ENCODE data around the gene PRDM12.

The PRDM12 gene

DNA sequence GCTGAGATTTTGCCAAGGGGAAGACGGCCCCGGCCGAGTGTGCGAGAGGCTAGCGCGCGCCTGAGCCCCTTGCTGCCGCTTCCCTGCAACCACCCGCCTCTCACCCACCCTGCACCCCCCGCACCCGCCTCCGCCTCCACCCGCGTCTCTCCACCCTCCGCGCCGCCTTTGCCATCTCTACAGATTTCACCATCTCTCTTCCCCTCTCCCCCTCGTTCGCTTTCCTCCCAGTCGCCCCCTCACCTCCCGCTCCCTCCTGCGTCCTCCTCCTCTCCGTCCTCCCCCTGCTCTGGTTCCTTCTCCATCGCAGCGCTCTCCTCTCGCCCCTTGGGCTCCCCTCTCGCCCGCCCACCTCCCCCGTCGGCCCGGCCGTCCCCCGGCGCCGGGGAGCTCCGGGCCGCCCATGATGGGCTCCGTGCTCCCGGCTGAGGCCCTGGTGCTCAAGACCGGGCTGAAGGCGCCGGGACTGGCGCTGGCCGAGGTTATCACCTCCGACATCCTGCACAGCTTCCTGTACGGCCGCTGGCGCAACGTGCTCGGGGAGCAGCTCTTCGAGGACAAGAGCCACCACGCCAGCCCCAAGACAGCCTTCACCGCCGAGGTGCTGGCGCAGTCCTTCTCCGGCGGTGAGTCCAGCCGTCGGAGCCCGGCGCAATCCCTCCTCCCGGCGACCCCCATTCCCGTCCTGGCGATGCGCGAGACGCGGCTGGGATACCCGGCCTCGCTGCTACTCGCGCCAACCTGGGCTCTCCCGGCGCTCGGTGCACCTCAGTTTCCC is at the start of gene PRDM12:
Gene PRDM12 (plus strand): TSS at position 344 of the 778 bp plus-strand sequence. CDS start 60 bp downstream, at position 404.
- DNase-seq, result no peak

DNA sequence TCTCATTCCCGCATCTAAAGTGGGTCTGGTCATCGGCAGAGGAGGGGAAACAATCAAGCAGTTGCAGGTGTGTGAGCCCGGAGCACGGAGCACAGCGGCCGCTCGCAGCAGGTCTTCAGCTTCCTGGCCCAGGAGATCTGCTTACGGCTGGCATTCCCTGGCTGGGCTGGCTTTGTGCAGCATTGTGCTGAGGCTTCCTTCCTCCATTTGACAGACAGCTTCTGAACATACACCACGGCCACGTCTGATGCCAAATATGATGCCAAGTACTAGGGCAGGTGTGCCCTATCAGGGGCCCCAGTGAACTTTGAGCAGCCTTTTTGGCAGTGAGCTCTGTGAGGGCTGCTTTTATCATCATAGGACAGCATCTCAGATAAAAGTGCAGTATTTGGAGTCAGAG is 47.9 kb upstream of the PRDM12 start:
- DNase-seq, result no peak

GRCh38 chr9:130623466-130623865 is 40.9 kb upstream of the PRDM12 start:
- no peak for DNase-seq

- no peak for DNase-seq
These were observed 40.2 kb upstream of the PRDM12 start for GRCh38 chr9:130624154-130624553.

DNA sequence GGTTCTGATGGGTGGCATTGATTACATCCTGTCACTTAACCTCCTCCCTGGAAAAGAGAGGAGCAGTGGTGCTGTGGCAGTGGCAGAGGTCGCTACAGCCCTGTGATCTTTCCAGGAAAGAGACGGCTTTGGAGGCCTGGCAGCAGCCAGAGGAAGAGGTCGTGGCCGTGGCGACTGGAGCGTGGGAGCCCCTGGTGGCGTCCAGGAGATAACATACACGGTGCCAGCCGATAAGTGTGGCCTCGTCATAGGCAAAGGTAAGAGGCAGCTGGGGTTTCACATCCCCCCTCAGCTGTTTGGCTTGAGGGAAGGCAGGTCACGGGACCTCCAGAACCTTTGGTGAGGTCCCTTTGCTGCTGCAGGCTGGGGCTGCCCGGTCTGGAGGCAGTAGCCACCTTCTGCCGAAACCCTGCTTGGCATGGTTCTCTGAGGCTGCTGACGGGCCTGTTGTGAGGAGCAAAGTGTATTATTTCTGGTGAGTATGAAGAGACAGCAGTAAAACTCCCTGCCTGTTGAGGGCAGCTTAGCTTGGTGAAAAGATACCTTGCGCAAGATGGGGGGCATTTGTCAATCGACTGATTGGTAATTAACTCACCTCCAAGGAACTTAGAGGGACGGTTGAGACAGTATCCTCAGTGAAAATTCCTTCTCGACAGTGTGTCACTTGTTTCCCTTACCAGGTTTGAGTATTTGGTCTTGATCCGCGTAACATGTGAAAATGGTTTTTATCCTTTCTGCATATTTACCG is 38.0 kb upstream of the PRDM12 start:
- DNase-seq, result no peak

DNA sequence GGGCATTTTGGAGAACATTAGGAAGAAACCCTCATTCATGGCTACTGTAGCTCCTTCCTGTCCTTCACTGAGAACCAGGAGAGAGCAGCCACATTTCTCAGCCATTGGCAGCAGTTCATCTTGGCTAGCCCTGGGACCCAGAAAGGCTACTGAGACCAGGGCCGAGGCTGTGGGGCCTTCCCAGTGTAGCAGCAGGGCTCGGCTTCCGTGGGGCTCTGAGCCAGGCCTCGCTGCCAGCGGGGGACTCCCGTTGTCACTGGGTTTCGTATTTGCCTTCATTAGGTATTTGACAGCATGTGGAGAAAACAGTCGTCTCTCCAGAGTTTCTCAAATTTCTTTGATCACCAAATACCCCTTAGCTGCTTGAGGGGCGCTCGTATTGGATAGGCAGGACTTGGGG is 37.3 kb upstream of the PRDM12 start:
- no peak for DNase-seq

DNA sequence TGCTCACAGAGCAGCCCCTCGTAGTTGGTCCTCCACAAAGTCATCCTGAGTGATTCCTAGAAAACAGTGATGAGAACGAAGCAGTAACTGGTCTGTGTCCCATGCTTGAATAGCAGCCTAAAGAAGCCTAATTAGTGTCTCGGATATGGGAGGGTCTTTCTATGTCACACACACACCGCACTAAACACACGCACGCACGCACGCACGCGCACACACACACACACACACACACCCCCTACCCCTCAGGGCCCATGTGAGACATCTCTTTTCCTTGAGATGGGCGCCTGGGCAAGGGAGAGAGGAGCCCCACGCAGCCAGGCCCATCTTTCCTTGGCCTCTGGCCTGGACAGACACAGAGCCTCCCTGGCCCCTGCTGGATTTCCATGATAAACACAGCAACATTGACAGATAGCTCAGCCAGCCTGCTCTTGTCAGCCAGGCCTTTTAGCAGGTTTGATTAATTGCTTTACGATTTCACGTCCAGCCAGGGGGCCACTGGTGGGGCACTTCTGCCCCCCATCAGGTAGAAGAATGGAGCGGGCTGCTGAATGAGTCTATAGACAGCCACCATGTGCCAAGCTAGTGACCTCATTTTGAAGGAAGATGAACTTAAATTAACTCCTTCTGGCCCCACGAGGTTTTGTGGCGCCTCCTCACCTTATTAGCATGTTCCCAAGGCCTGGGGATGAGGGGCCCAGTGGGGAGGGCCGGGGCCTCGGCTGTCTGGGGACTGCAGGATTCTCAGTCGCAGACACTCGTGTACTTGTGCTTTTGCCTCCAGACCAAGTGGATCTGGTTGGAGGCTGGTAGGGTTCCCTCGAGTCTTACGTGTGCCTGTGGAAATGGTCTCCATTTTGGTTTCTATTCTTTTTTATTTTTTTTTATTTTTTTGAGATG is 36.2 kb upstream of the PRDM12 start:
- no peak for DNase-seq

GRCh38 chr9:130629443-130630070 is 34.8 kb upstream of the PRDM12 start:
- no peak for DNase-seq

GRCh38 chr9:130630071-130630450 is 34.3 kb upstream of the PRDM12 start:
- no peak for DNase-seq

GRCh38 chr9:130630506-130631330 is 33.7 kb upstream of the PRDM12 start:
- DNase-seq, result no peak

- no peak for DNase-seq
These were observed 32.9 kb upstream of the PRDM12 start for GRCh38 chr9:130631331-130632080.

DNA sequence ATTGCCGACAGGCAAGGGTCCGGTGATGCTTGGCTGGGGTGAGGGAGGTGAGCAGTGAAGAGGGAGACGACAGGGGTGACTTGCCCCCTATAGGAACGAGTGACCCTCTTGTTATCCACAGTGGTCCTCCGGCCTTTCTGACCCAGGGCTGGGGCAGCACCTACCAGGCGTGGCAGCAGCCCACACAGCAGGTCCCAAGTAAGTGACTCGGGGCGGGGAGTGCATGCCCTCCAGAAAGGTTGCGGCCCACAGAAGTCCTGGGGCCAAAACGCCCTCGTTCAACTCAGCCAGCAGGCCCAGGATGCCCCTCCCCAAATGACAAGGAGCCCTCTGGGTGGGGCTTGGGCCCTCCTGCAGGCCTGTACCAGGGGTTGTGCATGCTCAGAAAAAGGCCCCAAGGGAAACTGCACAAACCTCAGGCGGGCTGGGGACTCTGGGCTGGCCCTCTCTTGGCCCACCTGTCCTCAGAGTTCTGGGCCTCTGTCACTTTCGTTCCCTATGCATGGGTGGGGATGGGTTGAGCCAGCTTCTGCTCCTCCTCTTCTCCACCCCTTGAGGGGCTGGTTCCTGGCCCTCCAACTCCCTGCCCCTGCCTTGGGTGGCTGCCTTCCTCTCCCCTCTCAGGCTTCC is 32.2 kb upstream of the PRDM12 start:
- no peak for DNase-seq

DNA sequence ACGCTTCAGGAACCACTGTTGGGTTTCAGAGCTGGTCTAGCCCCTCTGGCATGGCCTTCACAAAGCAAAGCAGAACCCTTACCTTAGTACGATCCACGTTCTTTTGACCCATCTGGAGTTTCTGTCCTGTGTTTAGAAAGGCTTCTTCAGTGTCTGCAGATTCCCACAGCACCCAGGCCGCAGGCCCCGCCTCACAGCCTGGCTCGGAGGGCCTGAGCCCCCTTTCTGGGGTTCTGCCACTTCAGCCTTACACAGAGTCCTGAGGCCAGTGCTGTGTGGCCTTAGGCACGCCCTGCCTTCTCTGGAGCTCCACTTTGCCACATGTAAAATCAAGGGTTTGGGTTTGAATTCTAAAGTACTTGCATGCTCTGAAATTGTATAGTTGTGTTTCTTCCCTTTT is 31.6 kb upstream of the PRDM12 start:
- DNase-seq, result no peak

- no peak for DNase-seq
These were observed 30.8 kb upstream of the PRDM12 start for GRCh38 chr9:130633336-130634190.

DNA sequence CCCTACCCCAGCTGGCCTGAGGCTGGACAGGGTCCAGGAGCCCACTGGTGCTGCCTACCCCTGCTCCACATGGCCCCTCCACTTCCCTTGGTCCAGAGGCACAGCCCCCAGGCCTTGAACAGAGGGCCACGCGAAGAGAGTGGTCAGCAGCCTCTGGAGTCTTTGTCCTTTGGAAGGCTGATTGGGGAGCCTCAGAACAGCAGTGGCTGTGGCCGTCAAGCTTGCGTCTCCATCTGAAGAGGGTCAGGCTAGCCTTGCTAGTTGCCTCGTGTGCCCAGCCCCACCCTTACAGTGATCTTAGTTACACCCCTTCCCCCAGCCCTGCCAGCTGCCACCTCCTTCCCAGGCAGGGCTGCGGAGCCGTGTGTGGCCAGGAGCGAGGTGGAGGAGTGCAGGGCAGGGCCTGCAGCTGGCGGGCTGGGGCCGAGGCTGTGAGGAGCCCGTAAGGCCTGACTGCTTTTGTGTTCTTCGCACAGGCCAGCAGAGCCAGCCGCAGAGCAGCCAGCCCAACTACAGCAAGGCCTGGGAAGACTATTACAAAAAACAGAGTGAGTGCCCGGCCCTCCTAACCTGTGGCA is 30.1 kb upstream of the PRDM12 start:
- no peak for DNase-seq

DNA sequence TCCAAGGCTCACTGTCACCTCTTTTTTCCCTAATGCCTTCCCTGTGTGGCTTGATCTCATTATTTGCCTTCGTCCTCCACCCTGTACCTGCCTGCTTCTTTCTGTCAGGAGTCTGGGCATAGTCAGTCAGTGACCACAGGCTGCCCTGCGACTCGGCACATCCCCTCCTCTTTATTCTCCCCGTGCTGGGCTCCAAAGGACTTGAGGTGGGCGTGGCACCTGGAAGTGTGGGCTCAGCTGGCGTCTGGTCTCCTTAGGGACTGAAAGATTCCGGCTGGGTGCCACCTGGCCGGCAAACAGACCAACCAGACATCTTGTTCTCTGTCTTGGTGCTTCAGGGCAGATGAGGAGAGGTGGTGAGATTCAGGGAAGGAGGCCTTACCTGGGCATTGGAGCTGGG is 29.6 kb upstream of the PRDM12 start:
- no peak for DNase-seq

DNA sequence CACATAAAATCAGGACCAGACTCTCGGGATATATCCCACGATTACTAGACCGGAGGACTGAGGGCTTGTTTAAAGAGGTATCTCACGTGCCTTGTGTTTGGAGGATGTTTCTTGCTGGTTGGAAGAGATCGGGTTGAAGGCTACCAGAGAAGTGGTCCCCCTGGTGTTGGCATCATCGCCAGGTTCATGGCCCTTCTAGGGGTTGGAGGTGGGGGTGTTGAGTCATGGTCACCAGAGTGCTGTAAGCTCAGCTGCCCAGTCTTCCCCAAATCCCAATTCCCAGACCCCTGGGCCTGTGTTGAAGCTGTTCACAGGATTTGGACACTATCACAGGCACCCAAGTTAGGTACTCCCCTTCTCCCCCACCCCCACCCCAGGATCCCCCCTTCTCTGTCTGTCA is 29.1 kb upstream of the PRDM12 start:
- no peak for DNase-seq

GRCh38 chr9:130635721-130636647 is 28.4 kb upstream of the PRDM12 start:
- no peak for DNase-seq
